Right cardiac atrium (tissue), 5 donors: ENCODE data around the gene DHRS3. TPM values are rescaled to one million over a fixed set of nuclear protein-coding genes. Genes with fewer than 3 reads are reported as not detected.
A peak's percentile ranks its signal among the peaks of the same experiment; 100 is the strongest.

Experiments used
- ATAC-seq, 2 donors: fragments of 200-7000 bp; cut with Tn5 transposase; one replicate each; pipeline versions ENCODE4 v1.8.0 to v1.9.1; 2020; ENCODE audit warnings: moderate library complexity in 2 of 2, mild to moderate bottlenecking in 1 of 2
- DNase-seq, 3 donors: peaks; one replicate each; pipeline ENCODE4 v3.0.0-alpha.2; 2020
- H3K27ac ChIP-seq: one replicate; pipeline ENCODE4 v1.5.1; 2013; ENCODE audit warnings: mild to moderate bottlenecking, low read length, control low read depth, moderate library complexity
- H3K27me3 ChIP-seq: one replicate; pipeline ENCODE4 v1.6.1; 2013; ENCODE audit not compliant: control insufficient read depth, insufficient read depth
- H3K4me1 ChIP-seq: one replicate; pipeline ENCODE4 v1.6.1; 2013; ENCODE audit warnings: low read length; ENCODE audit not compliant: control insufficient read depth, insufficient read depth
- H3K4me3 ChIP-seq: one replicate; pipeline ENCODE4 v1.5.1; 2013; ENCODE audit warnings: low read length, control low read depth
- H3K9me3 ChIP-seq: one replicate; pipeline ENCODE4 v1.6.1; 2013; ENCODE audit warnings: low read length; ENCODE audit not compliant: control insufficient read depth
- WGBS: extraction: QIAGEN DNeasy Blood & Tissue Kit; methylation state at CpG from one replicate; pipeline ENCODE4 v1.1.7; 2013; 5-methylcytosine and 5-hydroxymethylcytosine counted together
- intact Hi-C, 4 donors: fragments of 100-400 bp; cut with DNase I; formaldehyde crosslinking; loops; one replicate each; pipeline versions ENCODE4 v1.11.0 to v1.14.0; 2022 to 2023
- polyA plus RNA-seq: library from polyadenylated mRNA; stranded (reverse); fragments of 200-250 nt; gene quantifications from one replicate; pipeline ENCODE4 v1.2.3, GENCODE V29; 2013
- total RNA-seq, 4 donors: library from RNA; stranded (reverse); fragmentation: NEBNext Ultra II Directional; extraction: Animal tissue kit (Norgen Biotek cat#: 25700); gene quantifications; one replicate each; pipeline ENCODE4 v1.2.1, GENCODE V29; 2021
- donor health status: healthy with polysubstance abuse.
- donor health status: DM: no; HTN: yes; CAD: no.
- donor health status: DM: no; HTN: no; CAD: no.
- donor health status: DM: no; HTN: yes; CAD: no; lungs with severe emphysema.
- donor health status: DM: yes; HTN: yes; CAD: no.

The DHRS3 gene
- total and polyA plus RNA-seq, 5 donors: 53.6 to 97.0 (median 83.3) TPM

- Histone ChIP-seq H3K4me1 (peaks cover 2% of the 10 kb centered on the region), H3K27me3 (no peaks in the 10 kb centered on the region), H3K27ac (no peak overlapping the region), H3K4me3 (no peak overlapping the region), H3K9me3 (no peaks in the 10 kb centered on the region)
- intact Hi-C loops: no loop called here
- DNase-seq (peak in 1 of 3 donors; percentile 24), ATAC-seq (no peak)
- 61% methylated on average over 3 of the region's 3 CpGs for WGBS
Observed at GRCh38 chr1:12562955-12563576, 54.9 kb downstream of the DHRS3 start.

- intact Hi-C loops: no loop called here
- peak in 1 of 3 donors; percentile 38 for DNase-seq
- WGBS: 93% methylated on average over 7 of the region's 7 CpGs
Observed at GRCh38 chr1:12561121-12561520, 56.9 kb downstream of the DHRS3 start.

GRCh38 chr1:12556957-12557935, 60.8 kb downstream of the DHRS3 start:
- intact Hi-C loops: loop anchor here in 2 of 4 donors (5.0 to 10.0 kb wide), 2 partner anchors 58 to 60 kb away; partner anchors contain the start of gene DHRS3 (in 2 of the 2)

More at GRCh38 chr1:12561121-12561520, 56.9 kb downstream of the DHRS3 start:
- Histone ChIP-seq H3K4me1 (peaks cover 2% of the 10 kb centered on the region), H3K4me3 (no peak overlapping the region), H3K9me3 (no peaks in the 10 kb centered on the region), H3K27ac (no peak overlapping the region), H3K27me3 (no peaks in the 10 kb centered on the region)
- no peak for ATAC-seq

GRCh38 chr1:12556368-12556930, 61.6 kb downstream of the DHRS3 start:
- DNase-seq (peak; percentile 73 to 92 (median 87)), ATAC-seq (peak; percentile 80 to 81)
- peak overlapping the region; percentile 71 for H3K27ac ChIP-seq
- H3K4me1 ChIP-seq: peaks cover 11% of the 10 kb centered on the region
- intact Hi-C loops: loop anchor here in 2 of 4 donors (5.0 to 10.0 kb wide), 2 partner anchors 58 to 61 kb away; partner anchors contain the start of gene DHRS3 (in 2 of the 2)
- no peaks in the 10 kb centered on the region for H3K9me3 ChIP-seq
- 28% methylated on average over 9 of the region's 9 CpGs for WGBS
- no peaks in the 10 kb centered on the region for H3K27me3 ChIP-seq
- H3K4me3 ChIP-seq: no peak overlapping the region

More at GRCh38 chr1:12556957-12557935, 60.8 kb downstream of the DHRS3 start:
- peaks cover 11% of the 10 kb centered on the region for H3K4me1 ChIP-seq
- no peak for ATAC-seq
- 87% methylated on average over 17 of the region's 17 CpGs for WGBS
- peak in 1 of 3 donors; percentile 32 for DNase-seq
- no peak overlapping the region for H3K4me3 ChIP-seq
- H3K9me3 ChIP-seq: no peaks in the 10 kb centered on the region
- H3K27me3 ChIP-seq: no peaks in the 10 kb centered on the region
- peak overlapping the region; percentile 71 for H3K27ac ChIP-seq

- Histone ChIP-seq H3K27ac (no peak overlapping the region), H3K27me3 (no peaks in the 10 kb centered on the region), H3K4me3 (no peak overlapping the region), H3K9me3 (no peaks in the 10 kb centered on the region), H3K4me1 (peaks cover 11% of the 10 kb centered on the region)
- peak in 1 of 3 donors; percentile 57 for DNase-seq
- intact Hi-C loops: loop anchor here in 2 of 4 donors (5.0 to 10.0 kb wide), 2 partner anchors 59 to 62 kb away; partner anchors contain the start of gene DHRS3 (in 2 of the 2)
- WGBS: 88% methylated on average over 13 of the region's 13 CpGs
- ATAC-seq: peak; percentile 26 to 28
Observed at GRCh38 chr1:12555411-12556367, 62.3 kb downstream of the DHRS3 start.

GRCh38 chr1:12554521-12555305, 63.3 kb downstream of the DHRS3 start:
- Histone ChIP-seq H3K9me3 (no peaks in the 10 kb centered on the region), H3K4me1 (peaks cover 11% of the 10 kb centered on the region), H3K27ac (no peak overlapping the region), H3K4me3 (no peak overlapping the region), H3K27me3 (no peaks in the 10 kb centered on the region)
- no peak for ATAC-seq
- peak in 1 of 3 donors; percentile 33 for DNase-seq
- WGBS: 92% methylated on average over 18 of the region's 18 CpGs
- intact Hi-C loops: loop anchor here in 2 of 4 donors (5.0 to 10.0 kb wide), 2 partner anchors 60 to 63 kb away; partner anchors contain the start of gene DHRS3 (in 2 of the 2)

- WGBS: 78% methylated on average over 3 of the region's 3 CpGs
- DNase-seq: peak in 1 of 3 donors; percentile 18
- peaks cover 13% of the 10 kb centered on the region for H3K4me1 ChIP-seq
- H3K9me3 ChIP-seq: no peaks in the 10 kb centered on the region
- no peaks in the 10 kb centered on the region for H3K27me3 ChIP-seq
- no peak for ATAC-seq
- intact Hi-C loops: loop anchor here in 1 of 4 donors (10.0 kb wide), 1 partner anchor 61 kb away; the partner anchor contains the start of gene DHRS3
- no peak overlapping the region for H3K4me3 ChIP-seq
- H3K27ac ChIP-seq: peak overlapping the region; percentile 37
Observed at GRCh38 chr1:12553963-12554362, 64.0 kb downstream of the DHRS3 start.

GRCh38 chr1:12552951-12553921, 64.8 kb downstream of the DHRS3 start:
- intact Hi-C loops: loop anchor here in 1 of 4 donors (10.0 kb wide), 1 partner anchor 62 kb away; the partner anchor contains the start of gene DHRS3
- H3K27ac ChIP-seq: peak overlapping the region; percentile 61
- H3K27me3 ChIP-seq: no peaks in the 10 kb centered on the region
- peak in 1 of 2 donors; percentile 42 for ATAC-seq
- 57% methylated on average over 16 of the region's 16 CpGs for WGBS
- H3K4me1 ChIP-seq: peaks cover 13% of the 10 kb centered on the region
- no peak overlapping the region for H3K4me3 ChIP-seq
- DNase-seq: peak in 2 of 3 donors; percentile 76
- H3K9me3 ChIP-seq: no peaks in the 10 kb centered on the region
